22Rv1 (cell line): ENCODE data around the gene PYCARD.

Source experiments
- ZFX ChIP-seq: fragments of 450-650 bp; IDR thresholded peaks from 2 replicates; pipeline ENCODE4 v1.6.1; 2017; ENCODE audit warnings: antibody characterized with exemption, borderline replicate concordance
- TF ChIP-seq, protein P1 (sequence below): fragments of 450-650 bp; IDR thresholded peaks from 2 replicates; pipeline ENCODE4 v1.5.1; 2017; ENCODE audit warnings: mild to moderate bottlenecking

DNA sequence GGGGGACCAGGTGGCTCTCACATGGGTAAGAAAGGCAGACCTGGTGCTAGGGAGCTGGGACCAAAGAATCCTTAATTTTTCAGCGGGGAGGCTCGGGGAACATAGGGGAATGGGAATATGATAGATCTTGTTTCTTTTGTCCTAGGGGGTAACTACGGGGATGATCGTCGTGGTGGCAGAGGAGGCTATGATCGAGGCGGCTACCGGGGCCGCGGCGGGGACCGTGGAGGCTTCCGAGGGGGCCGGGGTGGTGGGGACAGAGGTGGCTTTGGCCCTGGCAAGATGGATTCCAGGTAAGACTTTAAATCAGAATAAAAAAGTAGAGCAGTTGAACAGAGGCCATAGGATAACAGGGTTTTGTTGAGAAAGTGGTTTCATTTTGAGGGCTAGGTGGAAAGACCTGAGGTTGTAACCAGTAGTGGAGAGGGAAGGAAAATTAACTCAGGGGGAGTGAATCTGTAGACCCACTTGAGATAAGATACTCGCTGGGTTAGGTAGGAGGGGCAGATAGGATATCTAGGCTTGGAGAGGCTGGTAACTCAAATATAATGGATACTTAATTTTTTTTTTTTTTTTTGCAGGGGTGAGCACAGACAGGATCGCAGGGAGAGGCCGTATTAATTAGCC, 11.6 kb downstream of the PYCARD start:
- TF ChIP-seq, protein P1, sequence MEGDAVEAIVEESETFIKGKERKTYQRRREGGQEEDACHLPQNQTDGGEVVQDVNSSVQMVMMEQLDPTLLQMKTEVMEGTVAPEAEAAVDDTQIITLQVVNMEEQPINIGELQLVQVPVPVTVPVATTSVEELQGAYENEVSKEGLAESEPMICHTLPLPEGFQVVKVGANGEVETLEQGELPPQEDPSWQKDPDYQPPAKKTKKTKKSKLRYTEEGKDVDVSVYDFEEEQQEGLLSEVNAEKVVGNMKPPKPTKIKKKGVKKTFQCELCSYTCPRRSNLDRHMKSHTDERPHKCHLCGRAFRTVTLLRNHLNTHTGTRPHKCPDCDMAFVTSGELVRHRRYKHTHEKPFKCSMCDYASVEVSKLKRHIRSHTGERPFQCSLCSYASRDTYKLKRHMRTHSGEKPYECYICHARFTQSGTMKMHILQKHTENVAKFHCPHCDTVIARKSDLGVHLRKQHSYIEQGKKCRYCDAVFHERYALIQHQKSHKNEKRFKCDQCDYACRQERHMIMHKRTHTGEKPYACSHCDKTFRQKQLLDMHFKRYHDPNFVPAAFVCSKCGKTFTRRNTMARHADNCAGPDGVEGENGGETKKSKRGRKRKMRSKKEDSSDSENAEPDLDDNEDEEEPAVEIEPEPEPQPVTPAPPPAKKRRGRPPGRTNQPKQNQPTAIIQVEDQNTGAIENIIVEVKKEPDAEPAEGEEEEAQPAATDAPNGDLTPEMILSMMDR = no peak
- TF ChIP-seq ZFX = no peak
